ENCODE results near the gene SPTLC3. TPM values are rescaled to one million over a fixed set of nuclear protein-coding genes. Genes with fewer than 3 reads are reported as not detected.

The SPTLC3 gene
- total RNA-seq, 1 experiment from 2014 or later = 0.03 TPM

DNA sequence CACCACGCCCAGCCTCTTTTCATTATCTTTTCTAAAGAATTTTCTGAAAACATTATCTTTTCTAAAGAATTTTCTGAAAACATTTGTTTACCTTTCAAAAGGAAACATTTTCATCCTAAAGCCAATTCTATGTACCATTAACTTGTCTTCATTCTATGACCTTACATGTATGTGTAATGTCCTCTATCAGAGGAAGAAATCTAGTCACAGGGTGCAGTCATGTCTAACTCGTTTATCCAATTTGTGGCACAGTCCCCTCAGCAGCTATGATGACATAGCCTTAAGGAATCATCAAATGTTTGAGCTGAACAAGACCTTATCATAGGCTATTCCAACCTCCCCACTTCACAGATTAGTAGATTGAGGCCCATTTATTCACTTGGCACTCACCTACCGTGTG, 21.5 kb upstream of the SPTLC3 start:
- Histone ChIP-seq H3K27me3 (ENCODE audit: control insufficient read depth, insufficient read depth, low read length) (no peaks in the 10 kb centered on the region), H3K4me1 (ENCODE audit: control insufficient read depth, insufficient read depth, low read length) (no peaks in the 10 kb centered on the region), H3K27ac (ENCODE audit: low read length) (no peak overlapping the region), H3K36me3 (ENCODE audit: control insufficient read depth, insufficient read depth, low read length) (no peaks in the 10 kb centered on the region), H3K4me3 (ENCODE audit: low read depth in 2 of 2, low read length in 2 of 2) (no peak overlapping the region), H3K9me3 (ENCODE audit: control insufficient read depth, insufficient read depth, low read depth, low read length) (no peaks in the 10 kb centered on the region)
- no peak for TF ChIP-seq REST (IDR thresholded peaks at IDR 0.05; ENCODE audit: insufficient read depth in 1 of 2, low read depth in 2 of 2, low read length in 1 of 2)
- TF ChIP-seq, protein P1, sequence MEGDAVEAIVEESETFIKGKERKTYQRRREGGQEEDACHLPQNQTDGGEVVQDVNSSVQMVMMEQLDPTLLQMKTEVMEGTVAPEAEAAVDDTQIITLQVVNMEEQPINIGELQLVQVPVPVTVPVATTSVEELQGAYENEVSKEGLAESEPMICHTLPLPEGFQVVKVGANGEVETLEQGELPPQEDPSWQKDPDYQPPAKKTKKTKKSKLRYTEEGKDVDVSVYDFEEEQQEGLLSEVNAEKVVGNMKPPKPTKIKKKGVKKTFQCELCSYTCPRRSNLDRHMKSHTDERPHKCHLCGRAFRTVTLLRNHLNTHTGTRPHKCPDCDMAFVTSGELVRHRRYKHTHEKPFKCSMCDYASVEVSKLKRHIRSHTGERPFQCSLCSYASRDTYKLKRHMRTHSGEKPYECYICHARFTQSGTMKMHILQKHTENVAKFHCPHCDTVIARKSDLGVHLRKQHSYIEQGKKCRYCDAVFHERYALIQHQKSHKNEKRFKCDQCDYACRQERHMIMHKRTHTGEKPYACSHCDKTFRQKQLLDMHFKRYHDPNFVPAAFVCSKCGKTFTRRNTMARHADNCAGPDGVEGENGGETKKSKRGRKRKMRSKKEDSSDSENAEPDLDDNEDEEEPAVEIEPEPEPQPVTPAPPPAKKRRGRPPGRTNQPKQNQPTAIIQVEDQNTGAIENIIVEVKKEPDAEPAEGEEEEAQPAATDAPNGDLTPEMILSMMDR (IDR thresholded peaks at IDR 0.05) = no peak
- TF ChIP-seq SIN3A (IDR thresholded peaks at IDR 0.05; ENCODE audit: borderline replicate concordance, insufficient read depth, low read depth, low read length) = no peak
- TF ChIP-seq TCF7L2 (IDR thresholded peaks at IDR 0.05; ENCODE audit: low read depth, low read length) = no peak
- TF ChIP-seq POLR2AphosphoS5 (IDR thresholded peaks at IDR 0.05; ENCODE audit: low read depth, low read length) = no peak
- ChIA-PET POLR2A (no interaction called here), CTCF (no interaction called here)
- intact Hi-C loops (cut with micrococcal nuclease; ENCODE audit: unreplicated experiment) (no loop called here), in situ Hi-C loops (cut with HindIII; ENCODE audit: low pct_unique_long_range_greater_than_20kb, low sequenced_read_pairs) (no loop called here)
- no TSS peak for BruUV-seq (replicated peaks)
- ATAC-seq (no peak), DNase-seq (ENCODE audit: low read depth, low spot score) (no peak)

GRCh38 chr20:12989586-12990115, 19.1 kb upstream of the SPTLC3 start:
- Histone ChIP-seq H3K36me3 (ENCODE audit: control insufficient read depth, insufficient read depth, low read length) (no peaks in the 10 kb centered on the region), H3K27ac (ENCODE audit: low read length) (no peak overlapping the region), H3K4me3 (ENCODE audit: low read depth in 2 of 2, low read length in 2 of 2) (no peak overlapping the region), H3K4me1 (ENCODE audit: control insufficient read depth, insufficient read depth, low read length) (no peaks in the 10 kb centered on the region), H3K9me3 (ENCODE audit: control insufficient read depth, insufficient read depth, low read depth, low read length) (no peaks in the 10 kb centered on the region), H3K27me3 (ENCODE audit: control insufficient read depth, insufficient read depth, low read length) (no peaks in the 10 kb centered on the region)
- intact Hi-C loops (cut with micrococcal nuclease; ENCODE audit: unreplicated experiment) = no loop called here
- DNase-seq (ENCODE audit: low read depth, low spot score) = no peak
- ChIA-PET CTCF (no interaction called here), POLR2A (no interaction called here)
- no TSS peak for BruUV-seq (replicated peaks)
- in situ Hi-C loops (cut with HindIII; ENCODE audit: low pct_unique_long_range_greater_than_20kb, low sequenced_read_pairs) = no loop called here
- no peak for ATAC-seq
- no peak for TF ChIP-seq SIN3A (IDR thresholded peaks at IDR 0.05; ENCODE audit: borderline replicate concordance, insufficient read depth, low read depth, low read length)
- TF ChIP-seq TCF7L2 (IDR thresholded peaks at IDR 0.05; ENCODE audit: low read depth, low read length) = no peak
- TF ChIP-seq, protein P1 (IDR thresholded peaks at IDR 0.05) = no peak
- no peak for TF ChIP-seq REST (IDR thresholded peaks at IDR 0.05; ENCODE audit: insufficient read depth in 1 of 2, low read depth in 2 of 2, low read length in 1 of 2)
- TF ChIP-seq POLR2AphosphoS5 (IDR thresholded peaks at IDR 0.05; ENCODE audit: low read depth, low read length) = no peak
